Activated naive CD4-positive, alpha-beta T cell treated with anti-CD3 and anti-CD28 coated beads for 36 hours (primary cell): ENCODE data around the gene OOEP. TPM values are rescaled to one million over a fixed set of nuclear protein-coding genes. Genes with fewer than 3 reads are reported as not detected.
"Not testable (repeated sequence)": the region's sequence is repeated elsewhere in the genome, so short reads cannot be mapped to it uniquely, and the experiment has no call there.

Experiments
- CTCF ChIA-PET: fragments of 350-600 bp; sonication (Branson Sonifier 250); formaldehyde crosslinking; loops from one replicate; lab custom pipeline; 2021; ENCODE audit warnings: antibody characterized with exemption; lab: Charles Lee
- DNase-seq: peaks from one replicate; pipeline ENCODE4 v3.0.0-alpha.2; 2020
- H3K27ac Mint-ChIP-seq: one replicate; pipeline ENCODE4 v1.8.0; 2021; ENCODE audit warnings: mild to moderate bottlenecking, mixed read lengths
- H3K27me3 Mint-ChIP-seq: one replicate; pipeline ENCODE4 v1.8.0; 2021; ENCODE audit warnings: low read depth, mixed read lengths
- H3K36me3 Mint-ChIP-seq: one replicate; pipeline ENCODE4 v1.8.0; 2021; ENCODE audit warnings: low read depth, mixed read lengths
- H3K4me1 Mint-ChIP-seq: one replicate; pipeline ENCODE4 v1.8.0; 2021; ENCODE audit warnings: low read depth, mixed read lengths
- H3K4me3 Mint-ChIP-seq: one replicate; pipeline ENCODE4 v1.8.0; 2021; ENCODE audit warnings: mild to moderate bottlenecking, moderate library complexity, mixed read lengths
- H3K9me3 Mint-ChIP-seq: one replicate; pipeline ENCODE4 v1.8.0; 2021; ENCODE audit warnings: mixed read lengths
- intact Hi-C: fragments of 100-400 bp; cut with micrococcal nuclease; formaldehyde crosslinking; loops from one replicate; pipeline ENCODE4 v1.15.1; 2023
- total RNA-seq, 2 experiments: library from RNA; stranded (reverse); gene quantifications; one replicate each; pipeline ENCODE4 v1.2.3, GENCODE V29; 2021

Gene OOEP
- under 1 TPM in 1 of 2 experiments, not detected in 1; 0.31 TPM for total RNA-seq

DNA sequence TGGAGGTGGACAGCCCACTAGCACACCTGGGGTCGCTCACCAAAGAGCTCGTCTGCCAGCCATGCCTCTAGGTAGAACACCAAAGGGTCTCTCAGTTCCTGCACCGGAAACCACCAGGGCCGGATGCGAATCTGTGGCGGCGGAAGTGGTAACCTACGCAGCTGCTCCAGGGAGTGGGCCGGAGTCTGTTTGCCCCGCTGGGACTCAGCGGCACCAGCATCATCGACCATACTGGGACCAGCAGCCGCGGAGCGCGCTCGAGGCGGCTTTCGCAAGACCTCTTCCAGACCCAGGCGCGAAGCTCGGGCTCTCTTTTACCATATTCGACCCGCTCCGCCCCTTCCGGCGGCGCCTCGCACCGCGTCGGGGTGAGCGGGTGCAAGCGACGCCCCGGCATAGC, at the start of gene OOEP:
Gene OOEP (minus strand): TSS at position 335 of the 400 bp plus-strand sequence. CDS start 105 bp downstream, at position 230.
- Mint-ChIP-seq H3K27ac (no peak within 1 kb of the TSS), H3K27me3 (no peaks in the 10 kb centered on the region), H3K4me1 (no peaks in the 10 kb centered on the region), H3K36me3 (no peaks in the 10 kb centered on the region), H3K9me3 (peaks cover 10% of the 10 kb centered on the region), H3K4me3 (no peak within 1 kb of the TSS)
- CTCF ChIA-PET: no interaction called here
- intact Hi-C loops: no loop called here
- DNase-seq: no peak

DNA sequence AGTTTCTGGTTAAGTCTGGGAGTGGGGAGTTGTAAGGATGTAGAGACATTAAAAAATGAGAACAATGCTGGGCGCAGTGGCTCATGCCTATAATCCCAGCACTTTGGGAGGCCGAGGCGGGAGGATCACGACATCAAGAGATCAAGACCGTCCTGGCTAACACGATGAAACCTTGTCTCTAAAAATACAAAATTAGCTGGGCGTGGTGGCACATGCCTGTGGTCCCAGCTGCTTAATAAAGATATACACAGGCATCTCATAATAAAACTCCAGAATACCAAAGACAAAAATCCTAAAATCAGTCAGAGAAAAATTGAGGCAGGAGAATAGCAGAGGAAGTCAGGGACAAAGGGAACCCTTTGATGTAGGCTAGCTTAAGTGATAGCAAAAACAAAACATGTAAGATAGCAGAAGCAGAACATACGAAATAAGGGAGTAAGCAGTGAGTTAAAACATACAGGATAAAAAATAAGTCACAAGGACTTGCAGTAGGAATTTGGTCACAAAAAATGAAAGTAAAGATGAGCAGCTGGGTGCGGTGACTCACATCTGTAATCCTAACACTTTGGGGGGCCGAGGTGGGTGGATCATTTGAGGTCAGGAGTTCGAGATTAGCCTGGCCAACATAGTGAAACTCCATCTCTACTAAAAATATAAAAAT, 48.5 kb upstream of the OOEP start:
- peaks cover 24% of the 10 kb centered on the region for H3K36me3 Mint-ChIP-seq

DNA sequence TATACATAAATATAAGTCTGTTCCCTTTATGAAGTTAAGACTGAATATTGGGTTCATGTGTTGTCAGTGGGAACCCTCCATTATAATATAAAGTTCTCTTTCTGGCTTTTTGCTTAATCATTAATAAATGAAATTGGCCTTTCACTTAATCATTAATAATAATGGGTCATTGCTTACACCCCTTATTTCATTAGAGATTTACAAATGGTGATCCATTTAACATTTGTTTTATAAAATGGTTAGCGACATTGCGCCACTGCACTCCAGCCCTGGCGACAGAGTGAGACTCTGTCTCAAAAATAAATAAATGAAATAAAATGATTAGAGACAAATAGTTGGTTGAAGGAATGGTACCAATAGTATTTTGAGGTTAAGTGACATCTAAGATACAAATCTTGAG, 43.4 kb upstream of the OOEP start:
- H3K9me3 Mint-ChIP-seq: no peaks in the 10 kb centered on the region
- CTCF ChIA-PET: no interaction called here
- H3K27ac Mint-ChIP-seq: no peak overlapping the region
- no peaks in the 10 kb centered on the region for H3K27me3 Mint-ChIP-seq
- intact Hi-C loops: no loop called here
- peaks cover 3% of the 10 kb centered on the region for H3K36me3 Mint-ChIP-seq
- no peaks in the 10 kb centered on the region for H3K4me1 Mint-ChIP-seq
- no peak for DNase-seq
- no peak overlapping the region for H3K4me3 Mint-ChIP-seq

More for the DNA sequence above, 48.5 kb upstream of the OOEP start:
- no peaks in the 10 kb centered on the region for H3K27me3 Mint-ChIP-seq
- no peak overlapping the region for H3K27ac Mint-ChIP-seq
- DNase-seq: no peak
- no peak overlapping the region for H3K4me3 Mint-ChIP-seq
- CTCF ChIA-PET: interaction anchor here (0.7 to 1.3 kb wide), 2 partner anchors 50 to 193 kb away, joined by 3 to 4 read pairs; no protein-coding TSS in a partner anchor
- H3K4me1 Mint-ChIP-seq: peaks cover 5% of the 10 kb centered on the region
- intact Hi-C loops: no loop called here
- H3K9me3 Mint-ChIP-seq: no peaks in the 10 kb centered on the region

DNA sequence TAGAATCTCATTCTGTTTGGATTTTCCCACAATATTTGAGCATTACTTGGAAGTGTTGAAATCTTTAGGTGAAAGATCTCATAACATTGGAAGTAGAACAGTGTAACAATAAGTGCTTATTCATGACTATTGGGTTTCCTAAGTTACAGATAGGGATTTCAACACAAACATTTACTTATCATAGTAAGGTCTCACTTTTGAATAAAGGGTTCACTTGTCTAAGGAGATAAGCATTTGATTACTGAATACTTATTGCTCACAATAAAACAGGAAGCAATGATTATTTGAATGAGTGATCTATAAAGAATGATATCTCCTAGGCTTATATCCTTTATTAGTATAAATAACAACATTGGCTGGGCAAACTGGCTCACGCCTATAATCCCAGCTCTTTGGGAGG, 39.7 kb upstream of the OOEP start:
- Mint-ChIP-seq H3K27ac (no peak overlapping the region), H3K4me1 (no peaks in the 10 kb centered on the region)
- CTCF ChIA-PET: interaction anchor here (0.6 kb wide), 1 partner anchor 202 kb away, joined by 3 read pairs; no protein-coding TSS in a partner anchor

DNA sequence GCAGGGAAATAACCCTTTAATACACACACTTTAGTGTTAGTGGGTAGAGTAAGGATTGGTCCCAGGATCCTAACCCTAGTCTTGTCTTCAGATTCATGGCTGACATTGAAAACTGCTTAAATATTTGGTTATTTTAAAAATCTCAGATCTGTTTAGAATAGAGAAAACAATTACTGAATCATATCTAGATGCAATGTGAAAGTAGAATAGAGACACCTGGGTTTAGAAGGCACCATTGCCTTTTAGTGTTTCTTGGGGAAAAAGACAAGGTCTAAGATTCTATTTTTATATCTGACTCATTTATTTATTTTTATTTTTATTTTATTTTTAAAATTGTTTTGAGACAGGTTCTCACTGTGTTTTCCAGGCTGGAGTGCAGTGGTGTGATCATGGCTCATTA, 31.0 kb upstream of the OOEP start:
- Mint-ChIP-seq H3K4me1 (no peaks in the 10 kb centered on the region), H3K36me3 (no peaks in the 10 kb centered on the region)
- CTCF ChIA-PET: interaction anchor here (0.6 kb wide), 1 partner anchor 8 kb away, joined by 3 read pairs; no protein-coding TSS in a partner anchor

More for the DNA sequence above, 39.7 kb upstream of the OOEP start:
- Mint-ChIP-seq H3K27me3 (no peaks in the 10 kb centered on the region), H3K4me3 (no peak overlapping the region), H3K36me3 (no peaks in the 10 kb centered on the region), H3K9me3 (no peaks in the 10 kb centered on the region)
- no peak for DNase-seq
- intact Hi-C loops: no loop called here

DNA sequence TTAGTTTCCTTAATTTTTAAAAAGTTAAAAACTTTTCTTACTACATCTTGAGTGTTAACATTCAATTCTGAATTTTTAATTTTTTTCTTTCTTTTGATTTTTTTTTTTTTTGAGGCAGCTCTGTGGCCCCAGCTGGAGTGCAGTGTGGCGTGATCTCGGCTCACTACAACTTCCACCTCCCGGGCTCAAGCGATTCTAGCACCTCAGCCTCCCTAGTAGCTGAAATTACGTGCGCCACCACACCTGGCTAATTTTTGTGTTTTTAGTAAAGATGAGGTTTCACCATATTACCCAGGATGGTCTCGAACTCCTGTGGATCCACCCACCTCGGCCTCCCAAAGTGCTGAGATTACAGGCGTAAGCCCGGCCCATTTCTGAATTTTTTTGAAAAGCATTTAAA, 26.2 kb upstream of the OOEP start:
- no peak for DNase-seq
- Mint-ChIP-seq H3K9me3 (no peaks in the 10 kb centered on the region), H3K4me1 (no peaks in the 10 kb centered on the region), H3K27ac (no peak overlapping the region), H3K36me3 (no peaks in the 10 kb centered on the region), H3K4me3 (no peak overlapping the region), H3K27me3 (no peaks in the 10 kb centered on the region)
- intact Hi-C loops: no loop called here
- CTCF ChIA-PET: no interaction called here

More for the DNA sequence above, 31.0 kb upstream of the OOEP start:
- intact Hi-C loops: no loop called here
- no peak overlapping the region for H3K27ac Mint-ChIP-seq
- no peak overlapping the region for H3K4me3 Mint-ChIP-seq
- H3K27me3 Mint-ChIP-seq: no peaks in the 10 kb centered on the region
- DNase-seq: no peak
- H3K9me3 Mint-ChIP-seq: no peaks in the 10 kb centered on the region

DNA sequence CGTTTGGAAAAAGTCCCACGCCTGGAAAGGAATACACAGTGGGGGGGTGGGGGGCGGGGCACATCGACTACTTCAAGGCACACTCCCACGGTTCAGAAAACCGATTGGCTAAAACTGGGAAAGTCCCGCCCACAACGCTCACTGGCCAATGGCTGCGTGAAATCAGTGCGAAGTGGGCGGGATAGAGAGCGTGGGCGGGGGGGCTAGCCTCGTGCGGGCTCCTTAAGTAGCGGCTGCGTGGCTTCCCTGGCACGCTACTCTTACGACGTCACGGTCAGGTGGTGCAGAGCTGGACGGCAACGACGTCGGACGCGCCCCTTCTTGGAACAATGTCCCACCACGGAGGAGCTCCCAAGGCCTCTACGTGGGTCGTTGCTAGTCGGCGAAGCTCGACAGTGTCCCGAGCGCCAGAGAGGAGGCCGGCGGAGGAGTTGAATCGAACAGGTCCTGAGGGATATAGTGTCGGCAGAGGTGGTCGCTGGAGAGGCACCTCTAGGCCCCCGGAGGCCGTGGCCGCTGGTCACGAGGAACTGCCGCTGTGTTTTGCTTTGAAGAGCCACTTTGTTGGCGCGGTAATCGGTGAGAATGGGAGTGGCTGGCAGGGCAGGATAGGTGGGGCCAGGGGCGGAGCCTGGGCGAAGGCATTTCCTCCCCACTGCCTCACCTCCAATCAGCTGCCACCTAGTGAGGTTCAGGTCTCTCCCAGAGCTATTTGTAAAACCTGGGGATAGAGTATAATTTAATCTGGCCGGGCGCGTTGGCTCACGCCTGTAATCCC, 25.1 kb upstream of the OOEP start, which contains the start of gene DDX43:
Gene DDX43 (plus strand): TSS at position 252 of the 778 bp plus-strand sequence. CDS start 78 bp downstream, at position 330.
- Mint-ChIP-seq H3K4me1 (no peaks in the 10 kb centered on the region), H3K4me3 (peak within 1 kb of the TSS; percentile 24), H3K27me3 (no peaks in the 10 kb centered on the region), H3K9me3 (no peaks in the 10 kb centered on the region), H3K27ac (no peak within 1 kb of the TSS), H3K36me3 (no peaks in the 10 kb centered on the region)
- peak; percentile 14 for DNase-seq
- CTCF ChIA-PET: no interaction called here
- intact Hi-C loops: no loop called here

DNA sequence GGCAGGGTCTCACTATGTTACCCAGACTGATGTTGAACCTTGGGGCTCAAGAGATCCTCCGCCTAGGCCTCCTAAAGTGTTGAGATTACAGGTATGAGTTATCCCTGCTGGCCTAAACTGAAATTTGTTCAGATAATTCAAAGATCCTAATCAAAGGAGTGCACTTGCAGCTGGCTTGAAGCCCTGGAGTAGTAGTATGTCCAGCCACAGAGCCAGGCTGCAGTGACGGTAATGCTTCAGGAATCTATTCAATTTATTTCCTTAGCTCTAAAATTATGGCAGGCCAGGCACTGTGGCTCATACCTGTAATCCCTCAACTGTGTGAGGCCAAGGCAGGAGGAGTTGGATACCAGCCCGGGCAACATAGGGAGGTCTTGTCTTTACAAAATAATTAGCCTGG, 23.6 kb upstream of the OOEP start:
- DNase-seq: no peak
- Mint-ChIP-seq H3K9me3 (no peaks in the 10 kb centered on the region), H3K27ac (no peak overlapping the region), H3K27me3 (peaks cover 3% of the 10 kb centered on the region), H3K4me3 (no peak overlapping the region), H3K4me1 (peaks cover 4% of the 10 kb centered on the region), H3K36me3 (no peaks in the 10 kb centered on the region)
- intact Hi-C loops: no loop called here
- CTCF ChIA-PET: interaction anchor here (0.7 kb wide), 1 partner anchor 38 kb away, joined by 4 read pairs; no protein-coding TSS in a partner anchor

DNA sequence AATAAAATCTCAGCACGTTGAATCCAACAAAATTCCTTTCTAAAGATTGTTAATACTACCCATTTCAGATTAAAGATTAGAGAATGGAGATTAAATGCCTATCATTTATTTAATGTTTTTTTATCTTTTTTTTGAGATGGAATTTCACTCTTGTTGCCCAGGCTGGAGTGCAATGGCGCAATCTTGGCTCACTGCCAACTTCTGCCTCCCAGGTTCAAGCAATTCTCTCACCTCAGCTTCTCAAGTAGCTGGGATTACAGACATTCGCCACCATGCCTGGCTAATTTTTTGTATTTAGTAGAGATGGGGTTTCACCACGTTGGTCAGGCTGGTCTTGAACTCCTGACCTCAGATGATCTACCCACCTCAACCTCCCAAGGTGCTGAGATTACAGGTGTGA, 22.5 kb upstream of the OOEP start:
- DNase-seq, H3K9me3 Mint-ChIP-seq, H3K27me3 Mint-ChIP-seq, H3K4me3 Mint-ChIP-seq, H3K36me3 Mint-ChIP-seq, intact Hi-C loops, H3K27ac Mint-ChIP-seq, H3K4me1 Mint-ChIP-seq: not testable (repeated sequence)
- CTCF ChIA-PET: interaction anchor here (0.7 kb wide), 1 partner anchor 8 kb away, joined by 3 read pairs; no protein-coding TSS in a partner anchor

DNA sequence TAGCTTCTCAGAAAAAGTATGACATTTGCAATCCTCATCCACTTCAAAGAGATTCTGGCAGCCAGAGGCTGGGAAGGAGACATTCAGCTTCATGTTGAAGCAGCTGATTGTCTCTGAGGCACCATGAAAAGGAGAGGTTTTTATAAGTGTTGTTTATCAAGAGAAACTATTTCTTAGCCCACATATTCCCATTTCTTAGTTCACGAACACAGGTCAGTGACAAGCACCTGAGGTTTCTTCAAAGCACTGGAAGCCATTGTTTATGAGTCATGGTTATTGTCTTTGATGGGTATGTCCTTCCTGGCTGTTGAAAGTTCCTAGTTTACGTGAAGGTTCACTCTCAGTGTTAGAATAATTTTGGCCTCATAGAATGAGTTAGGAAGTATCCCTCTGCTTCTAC, 22.0 kb upstream of the OOEP start:
- no peaks in the 10 kb centered on the region for H3K36me3 Mint-ChIP-seq
- intact Hi-C loops: no loop called here
- H3K4me3 Mint-ChIP-seq: no peak overlapping the region
- DNase-seq: no peak
- CTCF ChIA-PET: no interaction called here
- peaks cover 3% of the 10 kb centered on the region for H3K27me3 Mint-ChIP-seq
- H3K9me3 Mint-ChIP-seq: no peaks in the 10 kb centered on the region
- peaks cover 4% of the 10 kb centered on the region for H3K4me1 Mint-ChIP-seq
- no peak overlapping the region for H3K27ac Mint-ChIP-seq

DNA sequence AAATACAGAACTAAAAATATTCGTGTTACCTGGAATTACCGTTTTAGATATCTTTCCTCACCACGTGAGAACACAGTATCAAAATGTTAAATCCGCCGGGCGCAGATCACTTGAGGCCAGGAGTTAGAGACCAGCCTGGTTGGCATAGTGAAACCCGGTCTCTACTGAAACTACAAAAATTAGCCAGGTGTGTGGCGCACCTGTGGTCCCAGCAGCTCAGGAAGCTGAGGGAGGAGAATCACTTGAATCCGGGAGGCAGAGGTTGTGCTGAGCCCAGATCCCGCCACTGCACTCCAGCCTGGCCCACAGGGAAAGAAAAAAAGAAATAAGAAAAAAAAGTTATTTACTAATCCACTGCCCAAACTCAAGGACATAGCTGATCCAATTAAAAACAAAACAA, 20.2 kb upstream of the OOEP start:
- H3K27ac Mint-ChIP-seq: no peak overlapping the region
- no peak overlapping the region for H3K4me3 Mint-ChIP-seq
- H3K9me3 Mint-ChIP-seq: no peaks in the 10 kb centered on the region
- intact Hi-C loops: loop anchor here (1.0 to 2.0 kb wide), 2 partner anchors 63 to 264 kb away; no protein-coding TSS in a partner anchor
- peaks cover 3% of the 10 kb centered on the region for H3K27me3 Mint-ChIP-seq
- DNase-seq: no peak
- no peaks in the 10 kb centered on the region for H3K36me3 Mint-ChIP-seq
- H3K4me1 Mint-ChIP-seq: peaks cover 4% of the 10 kb centered on the region
- CTCF ChIA-PET: interaction anchor here (0.6 to 2.2 kb wide), 3 partner anchors 15 to 257 kb away, joined by 4 to 20 read pairs (median 7); no protein-coding TSS in a partner anchor

DNA sequence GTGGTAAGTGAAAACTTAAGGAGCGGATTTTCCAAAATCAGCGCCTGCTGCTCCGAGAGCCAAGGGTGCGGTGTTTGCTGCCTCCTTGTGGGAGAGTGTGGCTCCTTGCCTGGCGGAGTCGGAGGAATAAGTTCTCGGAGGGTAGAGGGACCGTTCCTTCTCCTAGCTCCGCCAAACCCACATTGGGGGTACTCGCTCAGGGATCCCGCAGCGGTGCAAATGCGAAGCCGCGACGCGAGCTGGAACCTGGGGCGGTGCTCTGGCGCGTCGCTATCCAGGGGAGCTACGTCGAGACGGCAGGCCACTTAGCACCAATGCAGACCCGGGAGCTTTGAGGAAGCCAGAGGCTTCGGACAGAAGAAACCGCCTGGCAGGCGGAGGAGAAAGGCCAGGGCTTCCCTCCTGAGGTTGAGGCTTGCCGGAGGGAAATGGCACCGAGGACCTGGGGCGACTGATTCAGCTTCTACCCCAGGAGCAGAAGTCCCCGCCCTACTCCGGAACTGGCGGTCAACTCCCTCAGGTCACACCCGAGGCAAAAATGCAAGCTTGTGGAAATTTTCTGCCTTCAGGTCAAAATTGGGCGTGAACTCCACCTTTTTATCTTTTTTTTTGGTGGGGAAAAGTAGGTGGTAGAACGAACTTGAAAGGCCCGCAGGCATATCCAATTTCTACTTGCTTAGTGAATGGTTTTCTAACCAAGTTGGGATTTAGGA, 19.3 kb upstream of the OOEP start:
- H3K4me1 Mint-ChIP-seq: peaks cover 4% of the 10 kb centered on the region
- H3K27ac Mint-ChIP-seq: no peak overlapping the region
- DNase-seq: peak; percentile 64
- H3K27me3 Mint-ChIP-seq: peaks cover 3% of the 10 kb centered on the region
- no peaks in the 10 kb centered on the region for H3K36me3 Mint-ChIP-seq
- CTCF ChIA-PET: interaction anchor here (0.8 to 2.2 kb wide), 15 partner anchors 9 to 765 kb away, joined by 3 to 20 read pairs (median 4); no protein-coding TSS in a partner anchor
- H3K4me3 Mint-ChIP-seq: peak overlapping the region; percentile 73
- H3K9me3 Mint-ChIP-seq: no peaks in the 10 kb centered on the region
- intact Hi-C loops: loop anchor here (1.0 to 2.0 kb wide), 5 partner anchors 62 to 977 kb away; no protein-coding TSS in a partner anchor
